Skeletal muscle satellite cell (primary cell): ENCODE measurements around the gene RET.

Experiments
- H3K27me3 ChIP-seq: 2 replicates; pipeline ENCODE4 v1.7.0; 2013; ENCODE audit warnings: low read length; ENCODE audit not compliant: control insufficient read depth, insufficient read depth
- H3K36me3 ChIP-seq: 2 replicates; pipeline ENCODE4 v1.7.0; 2013; ENCODE audit warnings: mild to moderate bottlenecking, control low read depth, low read length; ENCODE audit not compliant: insufficient read depth
- H3K4me1 ChIP-seq: 2 replicates; pipeline ENCODE4 v1.7.0; 2013; ENCODE audit warnings: low read length; ENCODE audit not compliant: control insufficient read depth, insufficient read depth
- H3K4me2 ChIP-seq: 2 replicates; pipeline ENCODE4 v1.7.0; 2013; ENCODE audit warnings: mild to moderate bottlenecking, low read length
- H3K4me3 ChIP-seq: 2 replicates; pipeline ENCODE4 v1.7.0; 2013; ENCODE audit warnings: low read length
- H3K9ac ChIP-seq: 2 replicates; pipeline ENCODE4 v1.7.0; 2013; ENCODE audit warnings: mild to moderate bottlenecking, low read depth, low read length, moderate library complexity
- H3K9me3 ChIP-seq: replicated peaks from 2 replicates; pipeline ENCODE4 v1.7.0; 2013; ENCODE audit warnings: mild to moderate bottlenecking, control low read depth, low read length

Gene RET

DNA sequence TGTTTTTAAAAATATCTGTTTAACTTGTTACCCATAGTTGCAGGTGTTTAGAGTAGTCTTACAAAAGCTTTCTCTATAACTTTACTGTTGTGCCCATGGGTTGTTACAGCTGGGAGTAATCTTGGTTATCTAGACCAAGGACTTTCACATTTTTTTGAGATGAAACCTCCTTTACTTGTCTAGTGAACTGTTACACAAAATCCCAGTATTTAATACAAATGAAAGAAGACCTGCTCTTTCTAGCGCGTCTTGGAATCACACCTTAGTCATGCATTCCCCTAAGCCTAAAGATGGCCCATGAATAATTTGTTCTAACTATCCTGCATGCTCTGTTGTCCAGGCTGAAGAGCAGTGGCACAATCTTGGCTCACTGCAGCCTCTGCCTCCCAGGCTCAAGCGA lies 99.4 kb downstream of the RET start:
- Histone ChIP-seq H3K4me1 (peaks cover 5% of the 10 kb centered on the region), H3K4me3 (no peak overlapping the region), H3K9me3 (no peaks in the 10 kb centered on the region), H3K4me2 (no peak overlapping the region), H3K9ac (no peak overlapping the region), H3K27me3 (no peaks in the 10 kb centered on the region), H3K36me3 (peaks cover 77% of the 10 kb centered on the region)

DNA sequence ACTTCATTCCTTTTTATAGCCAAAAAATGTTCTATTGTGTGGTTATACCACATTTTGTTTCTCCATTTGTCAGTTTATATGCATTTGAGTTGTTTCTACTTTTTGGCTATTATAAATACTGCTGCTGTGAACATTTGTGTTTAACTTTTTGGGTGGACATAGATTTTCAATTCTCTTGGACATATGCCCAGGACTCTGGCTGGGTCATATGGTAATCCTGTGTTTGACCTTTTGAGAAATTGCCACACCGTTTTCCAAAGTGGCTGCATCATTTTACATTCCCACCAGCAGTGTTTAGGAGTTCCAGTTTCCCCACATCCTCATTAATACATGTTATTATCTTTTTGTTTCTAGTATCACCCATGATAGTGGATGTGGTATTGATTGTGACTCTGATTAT lies 100.7 kb downstream of the RET start:
- Histone ChIP-seq H3K4me2 (no peak overlapping the region), H3K27me3 (no peaks in the 10 kb centered on the region), H3K4me3 (no peak overlapping the region), H3K36me3 (peaks cover 72% of the 10 kb centered on the region), H3K9ac (no peak overlapping the region), H3K9me3 (no peaks in the 10 kb centered on the region), H3K4me1 (no peaks in the 10 kb centered on the region)
